Liver (tissue), 9 donors: ENCODE measurements around the gene C3orf20. TPM values are rescaled to one million over a fixed set of nuclear protein-coding genes. Genes with fewer than 3 reads are reported as not detected.

Experiments used
- DNase-seq: peaks from one replicate; pipeline ENCODE4 v3.0.0-alpha.2; 2017; ENCODE audit warnings: low spot score
- H3K27ac ChIP-seq, 2 donors: one replicate each; pipeline ENCODE4 v1.7.0; 2013; ENCODE audit warnings: inconsistent platforms in 2 of 2, low read length in 2 of 2, control low read depth in 1 of 2, low read depth in 1 of 2, mild to moderate bottlenecking in 1 of 2
- H3K27me3 ChIP-seq, 4 donors: one replicate each; pipeline versions ENCODE4 v1.6.1 to v1.7.0; 2013; ENCODE audit warnings: low read length in 3 of 4, inconsistent platforms in 1 of 4, mild to moderate bottlenecking in 1 of 4, moderate library complexity in 1 of 4; ENCODE audit not compliant: control insufficient read depth in 4 of 4, insufficient read depth in 4 of 4
- H3K36me3 ChIP-seq, 4 donors: one replicate each; pipeline versions ENCODE4 v1.6.1 to v1.7.0; 2013; ENCODE audit warnings: low read length in 3 of 4, mild to moderate bottlenecking in 3 of 4, low read depth in 1 of 4, moderate library complexity in 1 of 4; ENCODE audit not compliant: control insufficient read depth in 4 of 4, insufficient read depth in 3 of 4
- H3K4me1 ChIP-seq, 4 donors: one replicate each; pipeline versions ENCODE4 v1.6.1 to v1.7.0; 2013; ENCODE audit warnings: low read length in 3 of 4, mild to moderate bottlenecking in 3 of 4, moderate library complexity in 1 of 4; ENCODE audit not compliant: control insufficient read depth in 4 of 4, insufficient read depth in 4 of 4
- H3K4me3 ChIP-seq, 3 donors: one replicate each; pipeline versions ENCODE4 v1.6.1 to v1.7.0; 2013; ENCODE audit warnings: low read length in 3 of 3, control low read depth in 1 of 3, low read depth in 1 of 3, mild to moderate bottlenecking in 1 of 3
- H3K9ac ChIP-seq, 2 donors: one replicate each; pipeline ENCODE4 v1.7.0; 2013; ENCODE audit warnings: low read length in 2 of 2, mild to moderate bottlenecking in 2 of 2, moderate library complexity in 2 of 2, control low read depth in 1 of 2, low read depth in 1 of 2
- H3K9me3 ChIP-seq, 4 donors: one replicate each; pipeline versions ENCODE4 v1.6.1 to v1.7.0; 2013; ENCODE audit warnings: low read length in 3 of 4; ENCODE audit not compliant: control insufficient read depth in 4 of 4
- EGR1 ChIP-seq, 2 donors: IDR thresholded peaks; 2 replicates each; pipeline ENCODE4 v1.6.1; 2016 to 2018; ENCODE audit warnings: antibody characterized with exemption in 2 of 2, low read depth in 2 of 2
- FOXA1 ChIP-seq: IDR thresholded peaks from 2 replicates; pipeline ENCODE4 v1.6.1; 2016; ENCODE audit warnings: antibody characterized with exemption
- FOXA2 ChIP-seq: IDR thresholded peaks from 2 replicates; pipeline ENCODE4 v1.6.1; 2016; ENCODE audit warnings: antibody characterized with exemption
- GABPA ChIP-seq, 2 donors: IDR thresholded peaks in 1 of 2; conservative IDR thresholded peaks in 1 of 2; 2 replicates each; pipeline ENCODE4 v1.6.1; 2016; ENCODE audit warnings: antibody characterized with exemption in 2 of 2, mild to moderate bottlenecking in 1 of 2, moderate library complexity in 1 of 2
- HNF4A ChIP-seq, 2 donors: conservative IDR thresholded peaks; 2 replicates each; pipeline ENCODE4 v1.6.1; 2016; ENCODE audit warnings: antibody characterized with exemption in 2 of 2, mild to moderate bottlenecking in 2 of 2
- HNF4G ChIP-seq: IDR thresholded peaks from 2 replicates; pipeline ENCODE4 v1.6.1; 2016; ENCODE audit warnings: antibody characterized with exemption
- JUND ChIP-seq, 2 donors: IDR thresholded peaks; 2 replicates each; pipeline ENCODE4 v1.6.1; 2016; ENCODE audit warnings: antibody characterized with exemption in 2 of 2
- NR2F2 ChIP-seq: IDR thresholded peaks from 2 replicates; pipeline ENCODE4 v1.6.1; 2016; ENCODE audit warnings: antibody characterized with exemption
- RAD21 ChIP-seq, 2 donors: IDR thresholded peaks; 2 replicates each; pipeline ENCODE4 v1.6.1; 2016; ENCODE audit warnings: antibody characterized with exemption in 2 of 2, mild to moderate bottlenecking in 2 of 2
- RXRA ChIP-seq, 2 donors: IDR thresholded peaks; 2 replicates each; pipeline ENCODE4 v1.6.1; 2017 to 2018; ENCODE audit warnings: antibody characterized with exemption in 2 of 2, mild to moderate bottlenecking in 1 of 2
- SP1 ChIP-seq: IDR thresholded peaks from 2 replicates; pipeline ENCODE4 v1.6.1; 2018; ENCODE audit warnings: antibody characterized with exemption, mild to moderate bottlenecking
- TAF1 ChIP-seq: conservative IDR thresholded peaks from 2 replicates; pipeline ENCODE4 v1.6.1; 2016; ENCODE audit warnings: antibody characterized with exemption, mild to moderate bottlenecking
- YY1 ChIP-seq: IDR thresholded peaks from 2 replicates; pipeline ENCODE4 v1.6.1; 2016; ENCODE audit warnings: antibody characterized with exemption, mild to moderate bottlenecking
- WGBS: extraction: QIAGEN DNeasy Blood & Tissue Kit; methylation state at CpG from one replicate; pipeline ENCODE4 v1.1.7; 2013; 5-methylcytosine and 5-hydroxymethylcytosine counted together
- polyA plus RNA-seq, 2 donors: library from polyadenylated mRNA; stranded (reverse) in 1 of 2; unstranded in 1 of 2; fragments of 200-250 nt in 1 of 2; fragments of >200 nt in 1 of 2; fragmentation: Nextera tagmentation in 1 of 2; extraction: Ambion mirVana in 1 of 2; gene quantifications; one replicate each; pipeline versions ENCODE4 v1.2.1 to v1.2.3, GENCODE V29; 2013 to 2015
- total RNA-seq, 2 donors: library from RNA; depleted of rRNA; stranded (reverse); fragments of >200 nt; gene quantifications; one replicate each; pipeline ENCODE4 v1.2.3, GENCODE V29; 2014
- TF ChIP-seq, protein P1 (sequence below): IDR thresholded peaks from 2 replicates; pipeline ENCODE4 v1.6.1; 2016; ENCODE audit warnings: antibody characterized with exemption, mild to moderate bottlenecking
- TF ChIP-seq, protein P2 (sequence below): IDR thresholded peaks from 2 replicates; pipeline ENCODE4 v1.6.1; 2016; ENCODE audit warnings: antibody characterized with exemption
- TF ChIP-seq, protein P3 (sequence below): IDR thresholded peaks from 2 replicates; pipeline ENCODE4 v1.6.1; 2016; ENCODE audit warnings: antibody characterized with exemption
- TF ChIP-seq, protein P4 (sequence below): fragments of 150-350 bp; IDR thresholded peaks from 2 replicates; pipeline ENCODE4 v1.5.1; 2017; ENCODE audit warnings: improper control_type of control experiment, low read depth, low read length; ENCODE audit not compliant: missing input control
- TF ChIP-seq, protein P5 (sequence below): IDR thresholded peaks from 2 replicates; pipeline ENCODE4 v1.6.1; 2016; ENCODE audit warnings: antibody characterized with exemption
- donor health status: healthy.
- donor health status: healthy.
- donor health status: healthy.
- donor health status: healthy.
- donor health status: healthy.

C3orf20 gene
- total and polyA plus RNA-seq, 4 donors, result 0.05 to 0.08 TPM; not detected in 2

DNA sequence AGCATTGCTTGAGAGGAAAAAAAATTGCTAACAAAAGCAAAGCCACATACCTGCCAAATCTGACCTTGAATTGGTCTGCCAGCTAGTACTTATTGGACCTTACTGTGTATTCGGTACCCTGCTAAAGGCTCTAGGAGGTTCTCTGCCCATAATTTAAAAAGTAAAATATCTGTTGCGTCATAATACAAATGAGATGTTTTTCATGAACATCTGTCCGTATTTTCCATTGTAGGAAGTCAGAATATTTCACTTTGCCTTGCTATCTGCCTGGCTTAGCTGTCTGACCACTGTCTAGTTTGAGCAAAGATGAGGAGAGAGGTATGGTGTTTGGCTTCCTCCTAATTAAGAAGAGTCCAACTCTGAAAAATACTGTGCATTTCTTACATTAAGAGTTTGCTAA is 10.8 kb upstream of the C3orf20 start:
- WGBS, result 86% methylated on average over 3 of the region's 3 CpGs

More for the DNA sequence above, 10.8 kb upstream of the C3orf20 start:
- Histone ChIP-seq H3K9ac (no peak overlapping the region), H3K27ac (no peak overlapping the region), H3K9me3 (no peaks in the 10 kb centered on the region), H3K4me3 (no peak overlapping the region), H3K4me1 (no peaks in the 10 kb centered on the region), H3K27me3 (no peaks in the 10 kb centered on the region), H3K36me3 (peaks cover 20 to 96% (median 89%) of the 10 kb centered on the region in 4 donors)
- TF ChIP-seq HNF4A (conservative IDR thresholded peaks at IDR 0.05), result no peak
- TF ChIP-seq FOXA1, result no peak
- no peak for TF ChIP-seq GABPA (IDR thresholded peaks at IDR 0.05 in 1 of 2, conservative IDR thresholded peaks at IDR 0.05 in 1 of 2)
- TF ChIP-seq, protein P1, sequence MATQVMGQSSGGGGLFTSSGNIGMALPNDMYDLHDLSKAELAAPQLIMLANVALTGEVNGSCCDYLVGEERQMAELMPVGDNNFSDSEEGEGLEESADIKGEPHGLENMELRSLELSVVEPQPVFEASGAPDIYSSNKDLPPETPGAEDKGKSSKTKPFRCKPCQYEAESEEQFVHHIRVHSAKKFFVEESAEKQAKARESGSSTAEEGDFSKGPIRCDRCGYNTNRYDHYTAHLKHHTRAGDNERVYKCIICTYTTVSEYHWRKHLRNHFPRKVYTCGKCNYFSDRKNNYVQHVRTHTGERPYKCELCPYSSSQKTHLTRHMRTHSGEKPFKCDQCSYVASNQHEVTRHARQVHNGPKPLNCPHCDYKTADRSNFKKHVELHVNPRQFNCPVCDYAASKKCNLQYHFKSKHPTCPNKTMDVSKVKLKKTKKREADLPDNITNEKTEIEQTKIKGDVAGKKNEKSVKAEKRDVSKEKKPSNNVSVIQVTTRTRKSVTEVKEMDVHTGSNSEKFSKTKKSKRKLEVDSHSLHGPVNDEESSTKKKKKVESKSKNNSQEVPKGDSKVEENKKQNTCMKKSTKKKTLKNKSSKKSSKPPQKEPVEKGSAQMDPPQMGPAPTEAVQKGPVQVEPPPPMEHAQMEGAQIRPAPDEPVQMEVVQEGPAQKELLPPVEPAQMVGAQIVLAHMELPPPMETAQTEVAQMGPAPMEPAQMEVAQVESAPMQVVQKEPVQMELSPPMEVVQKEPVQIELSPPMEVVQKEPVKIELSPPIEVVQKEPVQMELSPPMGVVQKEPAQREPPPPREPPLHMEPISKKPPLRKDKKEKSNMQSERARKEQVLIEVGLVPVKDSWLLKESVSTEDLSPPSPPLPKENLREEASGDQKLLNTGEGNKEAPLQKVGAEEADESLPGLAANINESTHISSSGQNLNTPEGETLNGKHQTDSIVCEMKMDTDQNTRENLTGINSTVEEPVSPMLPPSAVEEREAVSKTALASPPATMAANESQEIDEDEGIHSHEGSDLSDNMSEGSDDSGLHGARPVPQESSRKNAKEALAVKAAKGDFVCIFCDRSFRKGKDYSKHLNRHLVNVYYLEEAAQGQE, result no peak
- no peak for TF ChIP-seq JUND (IDR thresholded peaks at IDR 0.05)
- no peak for TF ChIP-seq RXRA (IDR thresholded peaks at IDR 0.05)
- no peak for TF ChIP-seq EGR1 (IDR thresholded peaks at IDR 0.05; ENCODE audit: low read depth in 2 of 2)
- TF ChIP-seq RAD21 (IDR thresholded peaks at IDR 0.05), result no peak
- TF ChIP-seq, protein P2, sequence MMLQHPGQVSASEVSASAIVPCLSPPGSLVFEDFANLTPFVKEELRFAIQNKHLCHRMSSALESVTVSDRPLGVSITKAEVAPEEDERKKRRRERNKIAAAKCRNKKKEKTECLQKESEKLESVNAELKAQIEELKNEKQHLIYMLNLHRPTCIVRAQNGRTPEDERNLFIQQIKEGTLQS, result no peak
- TF ChIP-seq, protein P3, sequence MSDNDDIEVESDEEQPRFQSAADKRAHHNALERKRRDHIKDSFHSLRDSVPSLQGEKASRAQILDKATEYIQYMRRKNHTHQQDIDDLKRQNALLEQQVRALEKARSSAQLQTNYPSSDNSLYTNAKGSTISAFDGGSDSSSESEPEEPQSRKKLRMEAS, result no peak
- TF ChIP-seq NR2F2, result no peak
- TF ChIP-seq, protein P4, sequence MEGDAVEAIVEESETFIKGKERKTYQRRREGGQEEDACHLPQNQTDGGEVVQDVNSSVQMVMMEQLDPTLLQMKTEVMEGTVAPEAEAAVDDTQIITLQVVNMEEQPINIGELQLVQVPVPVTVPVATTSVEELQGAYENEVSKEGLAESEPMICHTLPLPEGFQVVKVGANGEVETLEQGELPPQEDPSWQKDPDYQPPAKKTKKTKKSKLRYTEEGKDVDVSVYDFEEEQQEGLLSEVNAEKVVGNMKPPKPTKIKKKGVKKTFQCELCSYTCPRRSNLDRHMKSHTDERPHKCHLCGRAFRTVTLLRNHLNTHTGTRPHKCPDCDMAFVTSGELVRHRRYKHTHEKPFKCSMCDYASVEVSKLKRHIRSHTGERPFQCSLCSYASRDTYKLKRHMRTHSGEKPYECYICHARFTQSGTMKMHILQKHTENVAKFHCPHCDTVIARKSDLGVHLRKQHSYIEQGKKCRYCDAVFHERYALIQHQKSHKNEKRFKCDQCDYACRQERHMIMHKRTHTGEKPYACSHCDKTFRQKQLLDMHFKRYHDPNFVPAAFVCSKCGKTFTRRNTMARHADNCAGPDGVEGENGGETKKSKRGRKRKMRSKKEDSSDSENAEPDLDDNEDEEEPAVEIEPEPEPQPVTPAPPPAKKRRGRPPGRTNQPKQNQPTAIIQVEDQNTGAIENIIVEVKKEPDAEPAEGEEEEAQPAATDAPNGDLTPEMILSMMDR, result no peak
- no peak for TF ChIP-seq HNF4G
- no peak for TF ChIP-seq SP1
- TF ChIP-seq, protein P5, sequence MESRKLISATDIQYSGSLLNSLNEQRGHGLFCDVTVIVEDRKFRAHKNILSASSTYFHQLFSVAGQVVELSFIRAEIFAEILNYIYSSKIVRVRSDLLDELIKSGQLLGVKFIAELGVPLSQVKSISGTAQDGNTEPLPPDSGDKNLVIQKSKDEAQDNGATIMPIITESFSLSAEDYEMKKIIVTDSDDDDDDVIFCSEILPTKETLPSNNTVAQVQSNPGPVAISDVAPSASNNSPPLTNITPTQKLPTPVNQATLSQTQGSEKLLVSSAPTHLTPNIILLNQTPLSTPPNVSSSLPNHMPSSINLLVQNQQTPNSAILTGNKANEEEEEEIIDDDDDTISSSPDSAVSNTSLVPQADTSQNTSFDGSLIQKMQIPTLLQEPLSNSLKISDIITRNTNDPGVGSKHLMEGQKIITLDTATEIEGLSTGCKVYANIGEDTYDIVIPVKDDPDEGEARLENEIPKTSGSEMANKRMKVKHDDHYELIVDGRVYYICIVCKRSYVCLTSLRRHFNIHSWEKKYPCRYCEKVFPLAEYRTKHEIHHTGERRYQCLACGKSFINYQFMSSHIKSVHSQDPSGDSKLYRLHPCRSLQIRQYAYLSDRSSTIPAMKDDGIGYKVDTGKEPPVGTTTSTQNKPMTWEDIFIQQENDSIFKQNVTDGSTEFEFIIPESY, result no peak
- TF ChIP-seq YY1, result no peak
- no peak for TF ChIP-seq FOXA2
- TF ChIP-seq TAF1, result no peak
- no peak for DNase-seq
